NCI-H2107 treated with DMSO at 0.1 percent for 48 hours (cell line): Measurements from ENCODE around the gene RAI14.

Experiments used
- DNase-seq: peaks from one replicate; lab custom pipeline; 2025; ENCODE audit not compliant: unreplicated experiment; lab: John Stamatoyannopoulos, UW

RAI14 gene

DNA sequence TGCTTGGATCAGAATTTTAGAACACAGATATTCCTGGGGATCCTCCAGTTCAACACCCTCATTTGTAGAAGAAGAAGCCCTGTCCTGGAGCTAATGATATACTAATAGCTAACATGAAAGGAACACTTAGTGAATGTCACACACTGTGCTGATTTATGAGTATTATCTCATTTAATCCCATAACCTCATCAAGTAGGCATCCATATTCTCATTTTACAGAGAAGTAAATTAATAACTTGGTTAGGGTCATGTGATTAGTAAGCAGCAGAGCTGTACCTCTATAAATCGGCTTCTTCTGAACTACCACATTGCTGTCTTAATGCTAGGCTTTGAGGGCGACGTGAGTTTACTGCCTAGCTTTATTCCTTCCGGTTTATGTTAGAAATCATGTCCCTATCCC is 188.9 kb downstream of the RAI14 start:
- no peak for DNase-seq

DNA sequence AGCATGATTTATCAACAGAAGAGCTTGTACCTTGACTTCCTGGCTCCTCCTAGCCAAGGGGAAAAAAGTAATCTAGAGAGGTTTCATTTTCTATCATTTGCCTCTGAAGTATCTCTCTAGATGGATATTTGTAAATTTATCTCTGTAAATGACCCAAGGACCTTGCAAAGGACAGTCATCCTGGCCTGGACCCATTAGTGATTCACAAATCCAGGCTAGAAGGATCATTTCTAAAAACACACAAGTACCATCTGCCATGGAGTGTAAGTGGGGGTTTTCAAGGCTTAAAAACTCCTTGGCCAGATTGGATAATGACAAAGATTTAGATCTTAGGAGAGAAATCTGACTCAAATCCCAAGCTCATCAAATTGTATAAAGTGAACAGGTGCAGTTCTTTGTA is 190.9 kb downstream of the RAI14 start:
- no peak for DNase-seq

- DNase-seq = no peak
Observed at GRCh38 chr5:34847552-34847951, 191.4 kb downstream of the RAI14 start.

DNA sequence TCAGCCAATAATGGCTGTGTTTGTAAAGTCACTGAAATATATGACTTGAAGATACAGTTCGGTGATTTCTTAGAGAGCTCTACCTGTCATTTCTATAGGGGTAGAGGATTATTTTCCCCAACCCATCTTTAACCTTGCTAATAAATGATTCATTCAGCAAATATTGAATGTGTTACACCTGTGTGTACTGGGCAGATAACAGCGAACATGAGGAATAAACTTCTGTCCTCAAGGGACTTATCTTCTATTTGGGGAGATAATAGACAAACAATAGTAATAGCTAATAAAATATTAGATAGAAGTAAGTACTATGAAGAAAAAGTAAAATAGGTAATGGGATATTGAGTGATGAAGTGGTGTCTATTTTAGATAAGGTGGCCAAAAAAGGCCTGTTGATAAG is 192.1 kb downstream of the RAI14 start:
- DNase-seq = no peak

DNA sequence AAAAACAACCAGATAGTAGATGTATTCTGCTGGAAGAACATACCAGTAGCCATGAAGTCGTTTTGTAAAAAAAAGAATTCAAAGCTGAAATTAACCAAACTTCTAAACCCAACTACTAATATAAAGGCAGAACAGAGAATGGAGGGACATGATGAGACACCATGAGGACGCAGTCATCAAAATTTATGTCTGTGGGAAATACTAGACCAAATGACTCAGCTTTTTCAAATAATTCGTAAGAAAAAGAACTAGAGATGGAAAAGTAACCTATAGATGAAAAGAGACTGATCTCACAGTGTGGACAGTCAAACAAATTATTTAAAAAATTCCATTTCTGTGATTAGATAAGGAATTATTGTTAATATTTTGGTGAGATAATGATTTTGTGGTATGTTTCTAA is 193.1 kb downstream of the RAI14 start:
- DNase-seq = no peak

- peak; percentile 51 for DNase-seq
Observed at GRCh38 chr5:34854459-34855174, 198.5 kb downstream of the RAI14 start.

DNA sequence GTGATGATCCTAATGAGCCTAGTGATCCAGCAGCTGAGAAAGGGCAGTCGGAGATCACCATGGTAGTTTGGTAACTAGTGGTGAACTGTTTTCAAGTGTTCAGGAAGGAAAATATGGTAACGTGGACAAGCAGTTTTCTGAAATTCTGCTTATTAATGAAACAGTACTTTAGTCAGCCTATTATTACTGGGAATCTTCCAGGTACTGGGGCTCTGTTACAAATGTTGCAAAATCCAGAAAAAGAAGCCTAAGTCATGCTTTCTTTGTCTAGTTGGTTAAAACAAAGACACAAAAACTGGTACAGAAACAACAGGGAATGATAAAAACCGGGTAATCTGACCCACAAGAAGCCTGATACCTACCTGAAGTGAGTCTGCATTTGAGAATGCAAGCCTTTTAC is 201.0 kb downstream of the RAI14 start:
- DNase-seq = no peak

DNA sequence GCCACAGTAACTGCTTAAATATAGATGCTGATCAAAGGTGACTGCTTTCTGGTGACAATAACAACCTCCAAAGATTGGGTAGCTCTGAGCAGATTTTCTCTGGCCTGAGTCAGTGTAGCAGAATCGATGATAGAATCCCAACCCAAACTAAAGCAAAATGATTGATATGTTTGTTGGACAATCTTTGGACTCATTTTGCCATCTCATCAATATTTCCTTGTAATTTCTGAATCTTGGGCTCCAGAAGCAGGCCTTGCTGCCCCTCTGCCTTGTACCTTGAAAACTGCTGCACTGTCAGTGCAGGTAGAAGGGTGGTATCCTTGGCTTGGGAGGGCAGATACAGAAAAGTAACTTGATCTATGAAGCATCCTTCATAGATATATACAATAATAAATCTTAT is 201.8 kb downstream of the RAI14 start:
- no peak for DNase-seq

- no peak for DNase-seq
Observed at GRCh38 chr5:34858790-34859189, 202.7 kb downstream of the RAI14 start.

DNA sequence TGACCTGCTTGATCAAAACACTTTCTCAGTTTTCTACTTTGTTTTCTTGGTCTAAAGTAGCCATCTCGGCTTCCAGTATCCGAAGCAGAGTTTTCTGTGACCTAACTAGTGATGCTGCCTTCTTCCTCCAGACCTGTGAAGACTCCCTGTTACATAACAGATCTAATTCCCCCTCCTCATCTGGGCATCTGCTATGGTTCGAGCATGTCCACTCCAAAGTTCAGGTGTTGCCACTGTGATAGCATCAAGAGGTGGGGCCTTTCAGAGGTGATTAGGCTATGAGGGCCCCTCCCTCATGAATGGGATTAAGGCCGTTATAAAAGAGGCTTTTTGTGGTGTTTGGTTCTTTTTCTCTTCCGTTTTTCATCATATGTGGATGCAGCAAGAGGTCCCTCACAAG is 203.1 kb downstream of the RAI14 start:
- no peak for DNase-seq

DNA sequence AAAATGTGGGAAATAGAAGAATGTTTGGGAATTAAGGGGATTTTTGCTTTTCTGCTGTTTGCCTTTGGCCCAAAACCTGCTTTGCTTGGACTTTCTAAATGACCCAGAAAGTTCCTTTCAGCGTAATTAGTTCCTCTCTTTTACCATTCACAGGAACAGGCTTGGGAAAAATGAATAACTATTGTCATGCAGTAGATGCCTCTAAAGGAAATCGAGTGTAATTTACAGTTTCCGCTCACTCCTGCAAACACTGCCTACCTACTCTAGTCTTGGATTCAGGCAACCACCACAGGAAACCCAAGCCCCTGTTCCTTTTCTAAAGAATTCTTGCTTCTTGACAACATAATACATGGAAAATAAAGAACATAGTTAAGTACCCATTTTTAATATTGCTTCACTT is 207.8 kb downstream of the RAI14 start:
- no peak for DNase-seq

DNA sequence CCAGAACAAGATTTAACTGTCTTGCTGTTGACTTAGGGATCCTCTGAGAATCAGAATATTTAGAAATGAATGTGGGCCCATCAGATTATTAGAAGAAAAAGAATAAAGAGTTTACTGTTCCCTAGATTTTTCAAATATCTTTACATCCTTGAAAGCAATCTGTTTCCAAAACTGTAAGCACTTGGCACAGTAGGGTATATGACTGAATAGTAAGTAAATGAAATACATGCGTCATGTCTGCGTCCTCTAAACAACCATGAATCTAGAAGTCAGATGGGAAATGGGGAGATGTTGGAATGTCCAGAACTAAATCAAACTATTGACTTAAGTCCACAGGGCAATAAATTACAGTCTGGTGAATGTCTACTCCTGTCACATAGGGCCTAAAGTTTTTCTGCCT is 209.0 kb downstream of the RAI14 start:
- no peak for DNase-seq

GRCh38 chr5:34866989-34867471 is 210.9 kb downstream of the RAI14 start:
- DNase-seq = no peak

GRCh38 chr5:34867660-34868059 is 211.5 kb downstream of the RAI14 start:
- DNase-seq = no peak

DNA sequence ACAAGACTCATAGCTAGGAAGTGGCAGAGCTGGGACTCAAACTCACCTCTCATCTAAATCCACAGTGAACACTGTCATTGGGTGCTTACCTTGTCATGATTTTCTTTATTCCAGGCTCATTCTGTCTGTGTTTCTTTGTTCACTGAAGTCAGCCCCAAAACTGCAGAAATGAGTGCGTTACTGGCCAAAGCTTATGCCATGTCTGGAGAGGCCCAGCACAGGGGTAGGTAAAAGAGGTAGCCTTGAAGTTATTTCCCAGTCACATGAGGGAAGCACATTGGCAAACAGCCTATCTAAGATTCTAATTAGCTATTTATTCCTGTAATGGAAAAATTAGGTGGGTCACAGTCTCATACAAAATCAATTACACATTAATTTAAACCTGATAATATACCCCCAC is 212.7 kb downstream of the RAI14 start:
- no peak for DNase-seq

GRCh38 chr5:34869256-34869655 is 213.1 kb downstream of the RAI14 start:
- DNase-seq = no peak

GRCh38 chr5:34870382-34870781 is 214.3 kb downstream of the RAI14 start:
- DNase-seq = no peak

DNA sequence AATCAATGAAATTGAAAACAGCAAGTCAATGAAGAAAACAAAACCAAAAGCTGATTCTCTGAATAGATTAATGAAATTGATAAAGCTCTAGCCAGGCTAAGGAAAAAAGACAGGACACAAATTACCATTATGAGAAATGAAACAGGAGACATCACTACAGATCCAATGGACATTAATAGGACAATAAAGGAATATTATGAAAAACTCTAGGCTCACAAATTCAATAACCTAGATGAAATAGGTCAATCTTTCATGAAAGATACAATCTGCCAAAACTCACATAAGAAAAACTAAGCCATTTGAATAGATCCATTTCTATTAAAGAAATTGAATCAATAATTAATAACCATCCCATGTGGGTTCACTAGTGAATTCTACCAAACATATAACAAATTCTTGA is 220.1 kb downstream of the RAI14 start:
- DNase-seq = no peak

DNA sequence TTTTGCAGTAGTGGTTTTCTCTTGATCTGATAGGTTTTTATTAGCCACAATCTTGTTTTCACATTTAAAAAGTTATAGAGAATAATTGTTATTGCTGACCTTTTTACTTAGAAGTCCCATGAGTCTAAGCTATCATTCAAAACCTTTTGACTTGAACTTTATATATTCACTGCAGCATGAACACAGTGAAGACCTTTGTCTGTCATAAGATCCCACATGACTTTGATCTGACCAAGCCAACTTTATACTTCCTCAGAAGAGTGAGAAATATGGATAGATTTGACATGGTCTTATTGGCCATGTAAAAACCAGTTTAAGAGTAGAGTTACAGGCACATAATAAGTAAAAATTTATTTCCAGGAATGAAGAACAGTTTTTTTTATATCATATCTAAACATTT is 225.1 kb downstream of the RAI14 start:
- no peak for DNase-seq
